ENCODE measurements around the gene RNF112. TPM values are rescaled to one million over a fixed set of nuclear protein-coding genes. Genes with fewer than 3 reads are reported as not detected.

RNF112 gene
- polyA plus RNA-seq, 4 donors = 1.1 to 5.6 (median 2.2) TPM

DNA sequence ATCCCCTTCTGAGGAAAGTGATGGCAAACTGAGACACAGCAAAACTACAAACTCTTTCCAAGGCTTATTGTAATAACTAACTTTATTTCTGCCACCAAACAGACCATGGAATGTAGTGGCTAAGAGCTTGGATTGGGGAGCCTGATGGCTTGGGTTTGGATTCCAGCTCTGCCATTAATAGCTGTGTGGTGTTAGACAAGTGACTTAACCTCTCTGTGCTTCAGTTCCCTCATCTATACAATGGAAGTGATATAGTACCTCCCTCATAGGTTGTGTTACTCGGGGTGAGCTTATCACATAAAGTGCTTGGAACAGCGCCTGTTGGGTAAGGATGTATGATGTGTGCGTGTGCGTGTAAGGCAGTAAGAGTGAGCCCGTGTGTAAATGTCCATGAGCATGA, 5.9 kb upstream of the RNF112 start:
- H3K9me3 ChIP-seq (ENCODE audit: control insufficient read depth in 2 of 2, insufficient read depth in 1 of 2, low read depth in 1 of 2, low read length in 1 of 2) = no peaks in the 10 kb centered on the region
- no peak for FAIRE-seq

DNA sequence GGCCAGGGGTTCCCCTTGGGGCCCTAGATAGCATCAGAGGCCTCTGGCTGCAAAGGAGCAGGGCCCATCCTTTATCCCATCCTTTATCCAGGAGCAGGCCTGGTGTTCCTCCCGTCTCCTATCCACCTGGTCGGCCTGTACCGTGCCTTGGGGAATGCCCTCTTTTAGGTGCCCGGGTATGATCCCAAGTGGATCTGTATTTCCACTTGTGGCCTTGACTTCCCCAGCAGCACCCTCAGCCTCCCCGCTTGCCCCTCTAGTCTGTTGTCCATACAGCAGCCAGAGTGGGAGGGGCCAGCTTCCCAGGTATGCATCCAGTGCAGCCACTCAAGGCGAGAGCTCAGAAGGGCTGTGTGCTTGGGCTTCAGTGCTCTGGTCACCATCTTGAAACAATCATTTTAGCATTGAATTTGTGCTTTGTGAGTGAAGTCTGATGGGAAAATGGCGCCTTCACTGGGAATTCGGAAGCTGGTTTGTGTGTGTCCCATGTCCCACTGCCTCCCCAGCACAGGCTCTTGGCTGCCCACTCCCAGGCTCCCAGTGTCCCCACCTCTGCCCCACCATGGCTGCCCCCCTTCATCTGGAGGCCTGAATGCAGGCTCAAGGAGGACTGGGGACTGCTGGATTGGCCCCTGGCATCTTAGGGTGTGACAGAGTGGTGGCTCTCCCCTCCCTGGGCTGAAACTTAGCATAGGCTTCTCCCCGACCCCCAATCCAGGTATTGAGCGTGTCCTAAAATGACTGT, 3.3 kb upstream of the RNF112 start:
- peaks cover 0 to 13% (median 0%) of the 10 kb centered on the region in 3 donors for H3K27me3 ChIP-seq (ENCODE audit: control insufficient read depth in 3 of 3, insufficient read depth in 3 of 3, low read length in 3 of 3)
- 94 to 97% (median 94%) methylated on average over 10 of the region's 10 CpGs for WGBS, 3 donors
- FAIRE-seq (no peak), DNase-seq (no peak)
- no peaks in the 10 kb centered on the region for H3K4me1 ChIP-seq (ENCODE audit: control insufficient read depth in 3 of 3, insufficient read depth in 2 of 3, low read depth in 1 of 3, low read length in 2 of 3)
- no peaks in the 10 kb centered on the region for H3K36me3 ChIP-seq (ENCODE audit: control insufficient read depth in 3 of 3, insufficient read depth in 2 of 3, low read depth in 1 of 3, low read length in 3 of 3)
- H3K4me3 ChIP-seq (ENCODE audit: low read depth in 1 of 3, low read length in 3 of 3) = no peak overlapping the region
- no peaks in the 10 kb centered on the region for H3K9me3 ChIP-seq (ENCODE audit: control insufficient read depth in 2 of 2, insufficient read depth in 1 of 2, low read depth in 1 of 2, low read length in 1 of 2)
- no peak overlapping the region for H3K27ac ChIP-seq (ENCODE audit: low read depth in 1 of 3, low read length in 2 of 3)

More for the DNA sequence above, 5.9 kb upstream of the RNF112 start:
- 82 to 92% (median 86%) methylated on average over 5 of the region's 5 CpGs for WGBS, 3 donors
- Histone ChIP-seq H3K36me3 (ENCODE audit: control insufficient read depth in 3 of 3, insufficient read depth in 2 of 3, low read depth in 1 of 3, low read length in 3 of 3) (no peaks in the 10 kb centered on the region), H3K4me3 (ENCODE audit: low read depth in 1 of 3, low read length in 3 of 3) (no peak overlapping the region), H3K4me1 (ENCODE audit: control insufficient read depth in 3 of 3, insufficient read depth in 2 of 3, low read depth in 1 of 3, low read length in 2 of 3) (peaks cover 0 to 2% (median 0%) of the 10 kb centered on the region in 3 donors), H3K27ac (ENCODE audit: low read depth in 1 of 3, low read length in 2 of 3) (no peak overlapping the region), H3K27me3 (ENCODE audit: control insufficient read depth in 3 of 3, insufficient read depth in 3 of 3, low read length in 3 of 3) (peaks cover 0 to 3% (median 0%) of the 10 kb centered on the region in 3 donors)
- no peak for DNase-seq

DNA sequence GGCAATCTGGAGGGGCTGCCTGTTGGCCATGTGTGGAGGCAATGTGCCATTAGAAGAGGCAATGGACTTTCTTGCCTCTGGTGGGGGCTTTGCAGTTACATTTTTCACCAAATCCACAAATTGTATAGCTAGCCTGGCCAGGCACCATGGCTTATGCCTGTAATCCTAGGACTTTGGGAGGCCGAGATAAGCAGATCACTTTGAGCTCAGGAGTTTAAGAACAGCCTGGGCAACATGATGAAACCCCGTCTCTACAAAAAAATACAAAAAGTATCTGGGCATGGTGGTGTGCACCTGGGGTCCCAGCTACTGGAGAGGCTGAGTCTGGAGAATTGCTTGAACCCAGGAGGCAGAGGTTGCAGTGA, 2.7 kb upstream of the RNF112 start:
- 90 to 97% (median 93%) methylated on average over 2 of the region's 2 CpGs for WGBS, 3 donors
- Histone ChIP-seq H3K9me3 (ENCODE audit: control insufficient read depth in 2 of 2, insufficient read depth in 1 of 2, low read depth in 1 of 2, low read length in 1 of 2) (no peaks in the 10 kb centered on the region), H3K27ac (ENCODE audit: low read depth in 1 of 3, low read length in 2 of 3) (no peak overlapping the region), H3K36me3 (ENCODE audit: control insufficient read depth in 3 of 3, insufficient read depth in 2 of 3, low read depth in 1 of 3, low read length in 3 of 3) (no peaks in the 10 kb centered on the region), H3K4me3 (ENCODE audit: low read depth in 1 of 3, low read length in 3 of 3) (no peak overlapping the region), H3K4me1 (ENCODE audit: control insufficient read depth in 3 of 3, insufficient read depth in 2 of 3, low read depth in 1 of 3, low read length in 2 of 3) (no peaks in the 10 kb centered on the region), H3K27me3 (ENCODE audit: control insufficient read depth in 3 of 3, insufficient read depth in 3 of 3, low read length in 3 of 3) (peaks cover 0 to 13% (median 0%) of the 10 kb centered on the region in 3 donors)
- FAIRE-seq (no peak), DNase-seq (no peak)

DNA sequence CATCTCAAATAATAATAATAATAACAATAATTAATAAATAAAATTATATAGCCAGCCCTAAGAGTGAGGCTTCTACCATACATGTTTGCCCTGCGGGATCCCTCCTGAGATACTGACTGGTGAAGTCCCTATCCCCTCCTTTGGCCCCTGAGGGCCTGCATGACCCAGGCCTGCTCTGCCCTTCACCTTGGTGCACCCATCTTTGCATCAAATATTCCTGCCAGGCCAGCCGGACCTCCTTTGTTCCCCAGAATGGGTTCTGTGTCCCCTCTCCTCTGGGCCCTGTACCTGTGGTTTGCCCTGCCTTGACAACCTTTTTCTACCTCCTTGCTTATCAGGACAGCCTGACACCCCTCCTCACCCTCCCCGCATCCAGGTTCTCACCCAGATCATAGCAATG, 2.0 kb upstream of the RNF112 start:
- peaks cover 0 to 13% (median 0%) of the 10 kb centered on the region in 3 donors for H3K27me3 ChIP-seq (ENCODE audit: control insufficient read depth in 3 of 3, insufficient read depth in 3 of 3, low read length in 3 of 3)
- DNase-seq (no peak), FAIRE-seq (no peak)
- no peaks in the 10 kb centered on the region for H3K9me3 ChIP-seq (ENCODE audit: control insufficient read depth in 2 of 2, insufficient read depth in 1 of 2, low read depth in 1 of 2, low read length in 1 of 2)
- no peak overlapping the region for H3K27ac ChIP-seq (ENCODE audit: low read depth in 1 of 3, low read length in 2 of 3)
- no peak overlapping the region for H3K4me3 ChIP-seq (ENCODE audit: low read depth in 1 of 3, low read length in 3 of 3)
- H3K4me1 ChIP-seq (ENCODE audit: control insufficient read depth in 3 of 3, insufficient read depth in 2 of 3, low read depth in 1 of 3, low read length in 2 of 3) = no peaks in the 10 kb centered on the region
- H3K36me3 ChIP-seq (ENCODE audit: control insufficient read depth in 3 of 3, insufficient read depth in 2 of 3, low read depth in 1 of 3, low read length in 3 of 3) = no peaks in the 10 kb centered on the region
- 91 to 95% (median 93%) methylated on average over 3 of the region's 3 CpGs for WGBS, 3 donors

DNA sequence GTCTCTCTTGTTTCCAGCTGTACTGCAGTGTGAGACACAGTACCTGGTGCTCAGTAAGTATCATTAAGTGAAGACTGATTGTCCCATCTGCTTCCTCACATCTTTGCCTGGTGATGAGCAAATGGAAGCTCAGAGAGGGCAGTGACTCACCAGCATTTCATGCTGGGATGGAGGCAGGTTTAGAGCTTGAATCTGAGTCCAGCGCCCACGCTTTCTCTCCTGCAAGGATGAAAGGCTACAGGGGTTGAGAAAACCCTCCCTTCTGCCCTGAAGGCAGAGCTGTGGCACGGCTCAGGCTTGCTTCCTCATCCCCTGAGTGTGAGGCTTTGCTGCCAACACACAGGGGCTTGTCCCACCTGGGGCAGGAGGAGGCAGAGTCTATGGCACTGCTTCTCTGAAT, 1.5 kb upstream of the RNF112 start:
- WGBS, 3 donors = 68 to 84% (median 78%) methylated on average over 3 of the region's 3 CpGs
- H3K9me3 ChIP-seq (ENCODE audit: control insufficient read depth in 2 of 2, insufficient read depth in 1 of 2, low read depth in 1 of 2, low read length in 1 of 2) = no peaks in the 10 kb centered on the region
- H3K4me1 ChIP-seq (ENCODE audit: control insufficient read depth in 3 of 3, insufficient read depth in 2 of 3, low read depth in 1 of 3, low read length in 2 of 3) = no peaks in the 10 kb centered on the region
- FAIRE-seq (no peak), DNase-seq (no peak)
- no peaks in the 10 kb centered on the region for H3K36me3 ChIP-seq (ENCODE audit: control insufficient read depth in 3 of 3, insufficient read depth in 2 of 3, low read depth in 1 of 3, low read length in 3 of 3)
- H3K27ac ChIP-seq (ENCODE audit: low read depth in 1 of 3, low read length in 2 of 3) = no peak overlapping the region
- peaks cover 0 to 13% (median 0%) of the 10 kb centered on the region in 3 donors for H3K27me3 ChIP-seq (ENCODE audit: control insufficient read depth in 3 of 3, insufficient read depth in 3 of 3, low read length in 3 of 3)
- no peak overlapping the region for H3K4me3 ChIP-seq (ENCODE audit: low read depth in 1 of 3, low read length in 3 of 3)

DNA sequence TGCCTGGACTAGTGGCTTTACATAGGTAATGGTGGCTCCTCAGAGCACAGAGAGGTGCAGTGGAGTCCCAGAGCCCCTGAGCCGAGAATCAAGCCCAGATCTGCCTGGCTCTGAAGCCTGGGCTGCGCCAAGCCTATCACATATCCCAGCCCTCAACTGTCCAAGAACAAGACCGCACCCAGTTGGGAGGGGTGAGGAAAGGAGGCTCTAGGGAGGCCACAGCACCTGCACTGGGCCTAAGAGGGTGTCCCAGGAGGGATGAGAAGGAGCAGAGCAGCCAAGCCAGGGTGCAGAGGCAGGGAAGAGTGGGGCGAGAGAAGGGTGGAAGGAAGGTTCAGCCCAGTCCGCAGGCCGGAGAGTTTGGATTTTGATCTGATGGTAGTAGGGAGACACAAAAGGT, 941 bp upstream of the RNF112 start:
- Histone ChIP-seq H3K9me3 (ENCODE audit: control insufficient read depth in 2 of 2, insufficient read depth in 1 of 2, low read depth in 1 of 2, low read length in 1 of 2) (no peaks in the 10 kb centered on the region), H3K36me3 (ENCODE audit: control insufficient read depth in 3 of 3, insufficient read depth in 2 of 3, low read depth in 1 of 3, low read length in 3 of 3) (peaks cover 0 to under 1% (median 0%) of the 10 kb centered on the region in 3 donors), H3K4me1 (ENCODE audit: control insufficient read depth in 3 of 3, insufficient read depth in 2 of 3, low read depth in 1 of 3, low read length in 2 of 3) (no peaks in the 10 kb centered on the region), H3K27me3 (ENCODE audit: control insufficient read depth in 3 of 3, insufficient read depth in 3 of 3, low read length in 3 of 3) (peaks cover 0 to 13% (median 0%) of the 10 kb centered on the region in 3 donors), H3K27ac (ENCODE audit: low read depth in 1 of 3, low read length in 2 of 3) (no peak overlapping the region), H3K4me3 (ENCODE audit: low read depth in 1 of 3, low read length in 3 of 3) (no peak overlapping the region)
- DNase-seq (no peak), FAIRE-seq (no peak)
- 79 to 87% (median 82%) methylated on average over 6 of the region's 6 CpGs for WGBS, 3 donors

DNA sequence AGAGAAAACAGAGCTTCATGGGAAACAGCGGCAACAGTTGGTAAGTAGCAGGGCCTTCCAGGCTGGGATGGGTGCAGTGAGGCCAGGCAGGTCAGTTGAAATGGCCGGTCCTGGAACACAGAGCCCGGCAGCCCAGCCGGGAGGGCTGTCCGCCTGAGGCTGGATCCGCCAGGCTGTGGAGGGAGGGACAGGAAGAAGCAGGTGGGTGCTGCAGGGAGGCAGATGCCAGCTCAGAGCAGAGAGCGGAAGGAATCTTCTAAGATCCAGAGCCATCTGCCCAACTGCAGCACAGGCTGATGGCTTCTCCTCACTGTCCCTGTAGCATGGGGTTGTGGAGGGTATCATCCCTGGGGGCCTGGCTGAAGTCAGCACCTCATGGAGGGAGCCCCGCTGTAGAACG, 599 bp downstream of the RNF112 start:
- FAIRE-seq = no peak
- DNase-seq = no peak
- Histone ChIP-seq H3K27me3 (ENCODE audit: control insufficient read depth in 3 of 3, insufficient read depth in 3 of 3, low read length in 3 of 3) (peaks cover 0 to 13% (median 0%) of the 10 kb centered on the region in 3 donors), H3K4me3 (ENCODE audit: low read depth in 1 of 3, low read length in 3 of 3) (no peak overlapping the region), H3K9me3 (ENCODE audit: control insufficient read depth in 2 of 2, insufficient read depth in 1 of 2, low read depth in 1 of 2, low read length in 1 of 2) (no peaks in the 10 kb centered on the region), H3K36me3 (ENCODE audit: control insufficient read depth in 3 of 3, insufficient read depth in 2 of 3, low read depth in 1 of 3, low read length in 3 of 3) (peaks cover 0 to 2% (median 0%) of the 10 kb centered on the region in 3 donors), H3K27ac (ENCODE audit: low read depth in 1 of 3, low read length in 2 of 3) (no peak overlapping the region), H3K4me1 (ENCODE audit: control insufficient read depth in 3 of 3, insufficient read depth in 2 of 3, low read depth in 1 of 3, low read length in 2 of 3) (no peaks in the 10 kb centered on the region)
- WGBS, 3 donors = 67 to 75% (median 75%) methylated on average over 8 to 9 of the region's 9 CpGs

DNA sequence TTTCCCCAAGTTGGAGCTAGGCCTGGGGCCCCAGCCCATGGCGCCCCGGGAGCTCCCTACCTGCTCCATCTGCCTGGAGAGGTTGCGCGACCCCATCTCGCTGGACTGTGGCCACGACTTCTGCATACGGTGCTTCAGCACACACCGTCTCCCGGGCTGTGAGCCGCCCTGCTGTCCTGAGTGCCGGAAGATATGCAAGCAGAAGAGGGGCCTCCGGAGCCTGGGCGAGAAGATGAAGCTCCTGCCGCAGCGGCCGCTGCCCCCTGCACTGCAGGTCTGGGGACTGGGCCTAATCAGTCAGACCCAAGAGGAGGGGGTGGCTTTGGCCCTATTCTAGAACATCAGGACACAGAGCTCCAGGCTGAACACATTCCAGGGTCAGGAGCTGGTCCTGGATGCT, 1.5 kb downstream of the RNF112 start:
- WGBS, 3 donors = 90 to 95% (median 91%) methylated on average over 16 of the region's 16 CpGs
- H3K27me3 ChIP-seq (ENCODE audit: control insufficient read depth in 3 of 3, insufficient read depth in 3 of 3, low read length in 3 of 3) = peaks cover 0 to 13% (median 0%) of the 10 kb centered on the region in 3 donors
- FAIRE-seq (no peak), DNase-seq (no peak)
- peaks cover 0 to 2% (median 0%) of the 10 kb centered on the region in 3 donors for H3K36me3 ChIP-seq (ENCODE audit: control insufficient read depth in 3 of 3, insufficient read depth in 2 of 3, low read depth in 1 of 3, low read length in 3 of 3)
- no peak overlapping the region for H3K4me3 ChIP-seq (ENCODE audit: low read depth in 1 of 3, low read length in 3 of 3)
- H3K4me1 ChIP-seq (ENCODE audit: control insufficient read depth in 3 of 3, insufficient read depth in 2 of 3, low read depth in 1 of 3, low read length in 2 of 3) = no peaks in the 10 kb centered on the region
- H3K27ac ChIP-seq (ENCODE audit: low read depth in 1 of 3, low read length in 2 of 3) = no peak overlapping the region
- H3K9me3 ChIP-seq (ENCODE audit: control insufficient read depth in 2 of 2, insufficient read depth in 1 of 2, low read depth in 1 of 2, low read length in 1 of 2) = no peaks in the 10 kb centered on the region

DNA sequence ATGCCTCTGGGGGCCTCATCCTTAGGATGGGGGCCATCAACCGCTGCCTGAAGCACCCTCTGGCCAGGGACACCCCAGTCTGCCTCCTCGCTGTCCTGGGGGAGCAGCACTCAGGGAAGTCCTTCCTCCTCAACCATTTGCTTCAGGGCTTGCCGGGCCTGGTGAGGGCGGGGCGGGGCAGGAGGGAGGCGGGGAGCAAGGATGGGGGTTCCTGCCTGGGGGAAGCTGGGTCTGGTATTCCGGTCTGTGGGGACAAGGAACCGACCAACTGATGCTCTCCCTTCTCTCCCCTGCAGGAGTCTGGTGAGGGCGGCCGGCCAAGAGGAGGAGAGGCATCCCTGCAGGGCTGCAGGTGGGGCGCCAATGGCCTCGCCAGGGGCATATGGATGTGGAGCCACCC, 2.0 kb downstream of the RNF112 start:
- no peaks in the 10 kb centered on the region for H3K4me1 ChIP-seq (ENCODE audit: control insufficient read depth in 3 of 3, insufficient read depth in 2 of 3, low read depth in 1 of 3, low read length in 2 of 3)
- peaks cover 0 to 2% (median 0%) of the 10 kb centered on the region in 3 donors for H3K36me3 ChIP-seq (ENCODE audit: control insufficient read depth in 3 of 3, insufficient read depth in 2 of 3, low read depth in 1 of 3, low read length in 3 of 3)
- H3K4me3 ChIP-seq (ENCODE audit: low read depth in 1 of 3, low read length in 3 of 3) = no peak overlapping the region
- H3K9me3 ChIP-seq (ENCODE audit: control insufficient read depth in 2 of 2, insufficient read depth in 1 of 2, low read depth in 1 of 2, low read length in 1 of 2) = no peaks in the 10 kb centered on the region
- DNase-seq = no peak
- H3K27ac ChIP-seq (ENCODE audit: low read depth in 1 of 3, low read length in 2 of 3) = no peak overlapping the region
- peaks cover 0 to 13% (median 0%) of the 10 kb centered on the region in 3 donors for H3K27me3 ChIP-seq (ENCODE audit: control insufficient read depth in 3 of 3, insufficient read depth in 3 of 3, low read length in 3 of 3)
- FAIRE-seq = no peak
- 76 to 83% (median 77%) methylated on average over 9 to 12 of the region's 12 CpGs for WGBS, 3 donors

Data from small intestine (tissue), 7 donors.